ENCODE measurements around the gene PRKCZ. TPM values are rescaled to one million over a fixed set of nuclear protein-coding genes. Genes with fewer than 3 reads are reported as not detected.

The PRKCZ gene
- total RNA-seq, 4 donors from 2014 or later: 3.1 to 5.4 (median 4.7) TPM

DNA sequence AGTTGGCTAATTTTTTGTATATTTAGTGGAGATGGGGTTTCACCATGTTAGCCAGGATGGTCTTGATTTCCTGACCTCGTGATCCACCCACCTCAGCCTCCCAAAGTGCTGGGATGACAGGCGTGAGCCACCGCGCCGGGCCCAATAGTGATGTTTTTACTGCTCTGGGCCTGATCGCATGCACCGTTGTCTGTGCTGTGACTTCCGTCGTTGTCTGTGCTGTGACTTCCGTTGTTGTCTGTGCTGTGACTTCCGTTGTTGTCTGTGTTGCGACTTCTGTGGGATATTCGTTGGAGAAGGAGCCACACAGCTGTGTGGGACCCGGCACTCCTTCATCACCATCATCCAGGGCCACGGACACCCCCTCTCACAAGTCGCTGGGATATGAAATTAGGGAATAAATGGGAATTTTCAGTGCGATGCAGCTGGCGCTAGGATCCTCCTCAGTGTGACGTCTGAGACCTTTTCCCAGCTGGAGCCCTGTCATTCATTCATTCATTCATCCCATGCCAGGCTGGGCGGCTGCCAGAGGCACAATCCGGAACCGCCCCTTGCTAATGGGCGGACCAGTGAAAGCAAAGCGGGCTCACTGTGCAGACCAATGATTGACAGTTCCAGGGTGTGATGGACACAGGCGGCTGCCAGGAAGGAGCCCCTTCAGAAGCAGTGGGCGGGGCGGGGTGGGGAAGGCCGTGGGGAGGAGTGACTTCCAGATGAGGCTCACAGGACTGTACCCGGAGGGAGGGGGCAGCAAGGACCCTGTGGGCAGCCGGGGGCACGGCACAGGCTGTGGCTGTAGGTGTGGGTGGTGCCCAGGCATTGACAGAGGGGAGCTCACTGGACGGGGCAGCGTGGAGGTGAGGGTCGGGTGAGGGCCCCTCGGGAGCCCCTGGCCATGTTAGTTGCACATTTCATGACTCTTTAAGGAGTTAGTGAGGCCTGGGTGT, 48.9 kb downstream of the PRKCZ start:
- peaks cover 0 to 64% (median 0%) of the 10 kb centered on the region in 4 donors for H3K27me3 ChIP-seq
- TF ChIP-seq, protein P1, sequence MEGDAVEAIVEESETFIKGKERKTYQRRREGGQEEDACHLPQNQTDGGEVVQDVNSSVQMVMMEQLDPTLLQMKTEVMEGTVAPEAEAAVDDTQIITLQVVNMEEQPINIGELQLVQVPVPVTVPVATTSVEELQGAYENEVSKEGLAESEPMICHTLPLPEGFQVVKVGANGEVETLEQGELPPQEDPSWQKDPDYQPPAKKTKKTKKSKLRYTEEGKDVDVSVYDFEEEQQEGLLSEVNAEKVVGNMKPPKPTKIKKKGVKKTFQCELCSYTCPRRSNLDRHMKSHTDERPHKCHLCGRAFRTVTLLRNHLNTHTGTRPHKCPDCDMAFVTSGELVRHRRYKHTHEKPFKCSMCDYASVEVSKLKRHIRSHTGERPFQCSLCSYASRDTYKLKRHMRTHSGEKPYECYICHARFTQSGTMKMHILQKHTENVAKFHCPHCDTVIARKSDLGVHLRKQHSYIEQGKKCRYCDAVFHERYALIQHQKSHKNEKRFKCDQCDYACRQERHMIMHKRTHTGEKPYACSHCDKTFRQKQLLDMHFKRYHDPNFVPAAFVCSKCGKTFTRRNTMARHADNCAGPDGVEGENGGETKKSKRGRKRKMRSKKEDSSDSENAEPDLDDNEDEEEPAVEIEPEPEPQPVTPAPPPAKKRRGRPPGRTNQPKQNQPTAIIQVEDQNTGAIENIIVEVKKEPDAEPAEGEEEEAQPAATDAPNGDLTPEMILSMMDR (IDR thresholded peaks at IDR 0.05): no peak
- TF ChIP-seq POLR2A (IDR thresholded peaks at IDR 0.05; ENCODE audit: low read depth): no peak
- no peak for TF ChIP-seq POLR2AphosphoS5 (IDR thresholded peaks at IDR 0.05)
- TF ChIP-seq EP300 (IDR thresholded peaks at IDR 0.05): no peak
- H3K4me3 ChIP-seq: no peak overlapping the region
- no peak overlapping the region for H3K27ac ChIP-seq (replicated peaks in 1 of 4)
- no peaks in the 10 kb centered on the region for H3K4me1 ChIP-seq
- DNase-seq (ENCODE audit: extremely low spot score): no peak
- H3K36me3 ChIP-seq: no peaks in the 10 kb centered on the region
- WGBS: 81% methylated on average over 33 of the region's 35 CpGs
- intact Hi-C loops (cut with DNase I): no loop called here
- H3K9me3 ChIP-seq: peaks cover 0 to 17% (median 0%) of the 10 kb centered on the region in 4 donors

GRCh38 chr1:2099886-2100779, 49.9 kb downstream of the PRKCZ start:
- Histone ChIP-seq H3K36me3 (no peaks in the 10 kb centered on the region), H3K27ac (replicated peaks in 1 of 4) (no peak overlapping the region), H3K9me3 (peaks cover 0 to 17% (median 0%) of the 10 kb centered on the region in 4 donors), H3K4me1 (no peaks in the 10 kb centered on the region), H3K27me3 (peaks cover 0 to 70% (median 0%) of the 10 kb centered on the region in 4 donors), H3K4me3 (no peak overlapping the region)
- TF ChIP-seq POLR2A (IDR thresholded peaks at IDR 0.05; ENCODE audit: low read depth): no peak
- TF ChIP-seq, protein P1 (IDR thresholded peaks at IDR 0.05): no peak
- TF ChIP-seq POLR2AphosphoS5 (IDR thresholded peaks at IDR 0.05): no peak
- no peak for TF ChIP-seq EP300 (IDR thresholded peaks at IDR 0.05)
- DNase-seq (ENCODE audit: extremely low spot score): no peak
- WGBS: 73% methylated on average over 22 of the region's 22 CpGs
- intact Hi-C loops (cut with DNase I): no loop called here

- no peaks in the 10 kb centered on the region for H3K4me1 ChIP-seq
- TF ChIP-seq, protein P1 (IDR thresholded peaks at IDR 0.05): no peak
- TF ChIP-seq POLR2A (IDR thresholded peaks at IDR 0.05; ENCODE audit: low read depth): no peak
- no peak for TF ChIP-seq POLR2AphosphoS5 (IDR thresholded peaks at IDR 0.05)
- no peak for TF ChIP-seq EP300 (IDR thresholded peaks at IDR 0.05)
- peaks cover 0 to 64% (median 0%) of the 10 kb centered on the region in 4 donors for H3K27me3 ChIP-seq
- 93% methylated on average over 4 of the region's 4 CpGs for WGBS
- no peak for DNase-seq (ENCODE audit: extremely low spot score)
- H3K9me3 ChIP-seq: peaks cover 0 to 17% (median 0%) of the 10 kb centered on the region in 4 donors
- H3K27ac ChIP-seq (replicated peaks in 1 of 4): no peak overlapping the region
- H3K4me3 ChIP-seq: no peak overlapping the region
- intact Hi-C loops (cut with DNase I): no loop called here
- H3K36me3 ChIP-seq: no peaks in the 10 kb centered on the region
Observed at GRCh38 chr1:2100780-2101108, 50.5 kb downstream of the PRKCZ start.

DNA sequence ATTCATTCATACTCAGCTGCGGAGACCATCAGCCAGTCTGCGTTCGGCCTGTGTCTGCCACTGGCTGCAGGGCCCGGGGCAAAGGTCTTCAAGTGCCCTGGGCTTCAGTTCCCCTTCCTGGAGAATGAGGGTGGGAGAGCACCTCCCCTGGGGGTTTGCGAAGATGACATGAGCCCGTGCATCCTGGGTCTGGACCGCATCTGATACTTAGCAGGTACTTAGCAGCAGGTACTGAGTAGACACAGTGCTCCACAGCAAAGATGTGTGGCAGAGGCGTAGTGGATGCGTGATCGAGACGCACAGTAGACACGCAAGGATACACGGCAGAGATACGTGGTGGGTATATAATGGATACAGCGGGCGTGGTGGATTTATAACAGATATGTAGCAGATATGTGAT, 51.3 kb downstream of the PRKCZ start:
- no peak overlapping the region for H3K4me3 ChIP-seq
- H3K36me3 ChIP-seq: no peaks in the 10 kb centered on the region
- WGBS: 93% methylated on average over 16 of the region's 16 CpGs
- no peak for DNase-seq (ENCODE audit: extremely low spot score)
- peaks cover 0 to 56% (median 0%) of the 10 kb centered on the region in 4 donors for H3K27me3 ChIP-seq
- H3K4me1 ChIP-seq: no peaks in the 10 kb centered on the region
- TF ChIP-seq, protein P1 (IDR thresholded peaks at IDR 0.05): no peak
- no peak for TF ChIP-seq EP300 (IDR thresholded peaks at IDR 0.05)
- TF ChIP-seq POLR2AphosphoS5 (IDR thresholded peaks at IDR 0.05): no peak
- no peak for TF ChIP-seq POLR2A (IDR thresholded peaks at IDR 0.05; ENCODE audit: low read depth)
- no peak overlapping the region for H3K27ac ChIP-seq (replicated peaks in 1 of 4)
- peaks cover 0 to 17% (median 0%) of the 10 kb centered on the region in 4 donors for H3K9me3 ChIP-seq
- intact Hi-C loops (cut with DNase I): no loop called here

All from esophagus muscularis mucosa (tissue), 4 donors.